Common myeloid progenitor, CD34-positive (primary cell): ENCODE data around the gene FAHD2A.
A peak's percentile ranks its signal among the peaks of the same experiment; 100 is the strongest.

Experiments used
- CTCF ChIA-PET: fragments of 350-600 bp; sonication (Branson Sonifier 250); formaldehyde crosslinking; loops from one replicate; lab custom pipeline; 2021; ENCODE audit warnings: antibody characterized with exemption; lab: Charles Lee
- POLR2A ChIA-PET: fragments of 350-600 bp; sonication (Branson Sonifier 250); formaldehyde crosslinking; loops from one replicate; lab custom pipeline; 2021; ENCODE audit warnings: antibody characterized with exemption; lab: Charles Lee
- DNase-seq, 3 donors: peaks; one replicate each; pipeline versions ENCODE4 v3.0.0 to v3.0.0-alpha.2; 2013
- H3K27ac ChIP-seq, 2 experiments: 1 replicate in 1 of 2; 2 replicates in 1 of 2; pipeline ENCODE4 v1.7.0; 2013; ENCODE audit warnings: inconsistent platforms in 2 of 2, low read length in 2 of 2, mild to moderate bottlenecking in 2 of 2, low read depth in 1 of 2, moderate library complexity in 1 of 2; ENCODE audit not compliant: severe bottlenecking in 2 of 2, insufficient read depth in 1 of 2, poor library complexity in 1 of 2
- H3K27me3 ChIP-seq, 5 experiments: replicated peaks in 2 of 5; 1 replicate in 3 of 5; 2 replicates in 2 of 5; pipeline versions ENCODE4 v1.6.1 to v1.7.0; 2013; ENCODE audit warnings: low read length in 4 of 5, mild to moderate bottlenecking in 2 of 5, moderate library complexity in 2 of 5, inconsistent platforms in 1 of 5; ENCODE audit not compliant: insufficient read depth in 5 of 5, control insufficient read depth in 4 of 5
- H3K36me3 ChIP-seq, 4 experiments: 1 replicate in 2 of 4; 2 replicates in 2 of 4; pipeline versions ENCODE4 v1.6.1 to v1.7.0; 2013; ENCODE audit warnings: low read length in 3 of 4, control low read depth in 1 of 4, mild to moderate bottlenecking in 1 of 4; ENCODE audit not compliant: control insufficient read depth in 4 of 4, insufficient read depth in 4 of 4
- H3K4me1 ChIP-seq, 4 experiments: 1 replicate in 3 of 4; 2 replicates in 1 of 4; pipeline versions ENCODE4 v1.6.1 to v1.7.1; 2013; ENCODE audit warnings: low read length in 3 of 4, mild to moderate bottlenecking in 3 of 4, control low read depth in 1 of 4, inconsistent platforms in 1 of 4, moderate library complexity in 1 of 4; ENCODE audit not compliant: control insufficient read depth in 4 of 4, insufficient read depth in 4 of 4; ENCODE audit errors: control extremely low read depth in 1 of 4
- H3K4me3 ChIP-seq, 7 experiments: 1 replicate in 4 of 7; 2 replicates in 3 of 7; pipeline versions ENCODE4 v1.5.1 to v1.7.0; 2013; ENCODE audit warnings: mild to moderate bottlenecking in 7 of 7, low read length in 6 of 7, moderate library complexity in 6 of 7, inconsistent platforms in 2 of 7, low read depth in 2 of 7, control low read depth in 1 of 7; ENCODE audit not compliant: insufficient read depth in 4 of 7, control insufficient read depth in 1 of 7; ENCODE audit errors: extremely low read depth in 1 of 7
- H3K9me3 ChIP-seq, 5 experiments: 1 replicate in 4 of 5; 2 replicates in 1 of 5; pipeline versions ENCODE4 v1.6.1 to v1.7.1; 2013; ENCODE audit warnings: low read length in 4 of 5, mild to moderate bottlenecking in 2 of 5, inconsistent platforms in 1 of 5, low read depth in 1 of 5, moderate library complexity in 1 of 5; ENCODE audit not compliant: control insufficient read depth in 4 of 5, insufficient read depth in 2 of 5; ENCODE audit errors: control extremely low read depth in 1 of 5
- WGBS: methylation state at CpG from one replicate; pipeline ENCODE4 v1.1.5; 2013; ENCODE audit not compliant: insufficient coverage; 5-methylcytosine and 5-hydroxymethylcytosine counted together

The FAHD2A gene

GRCh38 chr2:95386031-95386430 lies 16.5 kb upstream of the FAHD2A start:
- Histone ChIP-seq H3K27me3 (peaks cover 0 to 10% (median 0%) of the 10 kb centered on the region in 5 experiments), H3K4me3 (no peak overlapping the region), H3K27ac (no peak overlapping the region), H3K36me3 (no peaks in the 10 kb centered on the region), H3K9me3 (no peaks in the 10 kb centered on the region), H3K4me1 (no peaks in the 10 kb centered on the region)
- DNase-seq, result no peak
- POLR2A ChIA-PET, result no interaction called here
- WGBS, result 96% methylated on average over 4 of the region's 6 CpGs
- CTCF ChIA-PET, result interaction anchor here (0.9 to 1.1 kb wide), 2 partner anchors 10 to 16 kb away, joined by 3 to 5 read pairs; no protein-coding TSS in a partner anchor

GRCh38 chr2:95387358-95387757 lies 15.2 kb upstream of the FAHD2A start:
- Histone ChIP-seq H3K27me3 (peaks cover 0 to 6% (median 0%) of the 10 kb centered on the region in 5 experiments), H3K9me3 (no peaks in the 10 kb centered on the region), H3K27ac (no peak overlapping the region), H3K4me1 (no peaks in the 10 kb centered on the region), H3K4me3 (no peak overlapping the region), H3K36me3 (no peaks in the 10 kb centered on the region)
- POLR2A ChIA-PET, result no interaction called here
- CTCF ChIA-PET, result interaction anchor here (1.0 to 2.0 kb wide), 6 partner anchors 9 to 43 kb away, joined by 3 to 7 read pairs (median 4); partner anchors contain the start of gene FAHD2A
- no peak for DNase-seq
- WGBS, result 82% methylated on average over 6 of the region's 7 CpGs

GRCh38 chr2:95388091-95388692 lies 14.3 kb upstream of the FAHD2A start:
- POLR2A ChIA-PET, result no interaction called here
- Histone ChIP-seq H3K36me3 (no peaks in the 10 kb centered on the region), H3K9me3 (no peaks in the 10 kb centered on the region), H3K4me3 (no peak overlapping the region), H3K4me1 (no peaks in the 10 kb centered on the region), H3K27me3 (peaks cover 0 to 6% (median 0%) of the 10 kb centered on the region in 5 experiments), H3K27ac (no peak overlapping the region)
- 95% methylated on average over 13 of the region's 14 CpGs for WGBS
- CTCF ChIA-PET, result interaction anchor here (1.3 to 2.6 kb wide), 6 partner anchors 8 to 341 kb away, joined by 4 to 17 read pairs (median 6); partner anchors contain the start of gene FAHD2A
- DNase-seq, result no peak

- Histone ChIP-seq H3K27me3 (peaks cover 0 to 6% (median 0%) of the 10 kb centered on the region in 5 experiments), H3K27ac (no peak overlapping the region), H3K9me3 (no peaks in the 10 kb centered on the region), H3K36me3 (no peaks in the 10 kb centered on the region), H3K4me3 (no peak overlapping the region), H3K4me1 (no peaks in the 10 kb centered on the region)
- WGBS, result 43% methylated on average over 11 of the region's 15 CpGs
- CTCF ChIA-PET, result interaction anchor here (1.3 to 2.6 kb wide), 6 partner anchors 9 to 340 kb away, joined by 3 to 17 read pairs (median 6); partner anchors contain the start of gene FAHD2A
- POLR2A ChIA-PET, result interaction anchor here (0.6 kb wide), 1 partner anchor 13 kb away, joined by 3 read pairs; no protein-coding TSS in a partner anchor
- DNase-seq, result no peak
Observed at GRCh38 chr2:95388856-95389244, 13.7 kb upstream of the FAHD2A start.

GRCh38 chr2:95389245-95390119 lies 13.0 kb upstream of the FAHD2A start:
- peak; percentile 48 to 69 (median 66) for DNase-seq
- POLR2A ChIA-PET, result interaction anchor here (0.6 kb wide), 1 partner anchor 12 kb away, joined by 3 read pairs; no protein-coding TSS in a partner anchor
- Histone ChIP-seq H3K4me3 (no peak overlapping the region), H3K9me3 (no peaks in the 10 kb centered on the region), H3K36me3 (no peaks in the 10 kb centered on the region), H3K27me3 (peaks cover 0 to 6% (median 0%) of the 10 kb centered on the region in 5 experiments), H3K27ac (no peak overlapping the region), H3K4me1 (no peaks in the 10 kb centered on the region)
- 70% methylated on average over 41 of the region's 46 CpGs for WGBS
- CTCF ChIA-PET, result interaction anchor here (1.3 to 2.6 kb wide), 6 partner anchors 9 to 339 kb away, joined by 3 to 17 read pairs (median 6); partner anchors contain the start of gene FAHD2A

GRCh38 chr2:95390272-95390880 lies 12.1 kb upstream of the FAHD2A start:
- no peaks in the 10 kb centered on the region for H3K36me3 ChIP-seq
- peaks cover 0 to 4% (median 0%) of the 10 kb centered on the region in 5 experiments for H3K27me3 ChIP-seq
- no peak for DNase-seq
- H3K4me1 ChIP-seq, result no peaks in the 10 kb centered on the region
- WGBS, result 100% methylated on average over 3 of the region's 4 CpGs
- ChIA-PET CTCF (interaction anchor here (1.2 to 2.6 kb wide), 3 partner anchors 12 to 35 kb away, joined by 3 to 17 read pairs (median 6); partner anchors contain the start of gene FAHD2A), POLR2A (no interaction called here)
- no peak overlapping the region for H3K27ac ChIP-seq
- no peak overlapping the region for H3K4me3 ChIP-seq
- no peaks in the 10 kb centered on the region for H3K9me3 ChIP-seq
